ENCODE measurements around the gene WNT3A.

The WNT3A gene

GRCh38 chr1:228037401-228038386, 30.9 kb downstream of the WNT3A start:
- Histone ChIP-seq H4K20me1 (ENCODE audit: insufficient read depth, low read length) (no peaks in the 10 kb centered on the region), H3K79me2 (ENCODE audit: low read length) (no peaks in the 10 kb centered on the region), H3K9ac (ENCODE audit: low read length) (peak overlapping the region; percentile 4; the same call in 1 of the 2 replicates), H3K4me3 (ENCODE audit: low read length) (peak overlapping the region; percentile 71), H3K36me3 (replicated peaks; ENCODE audit: low read depth, low read length) (no peaks in the 10 kb centered on the region), H3K4me2 (ENCODE audit: low read length) (peak overlapping the region; percentile 70), H3K27ac (ENCODE audit: low read length) (no peak overlapping the region), H2AFZ (ENCODE audit: low read depth, low read length) (0 out of 2 replicates have a peak overlapping the region, but pooled peaks have one; percentile 49), H3K4me1 (ENCODE audit: low read length) (0 out of 2 replicates have a peak, but pooled peaks cover 4% of the 10 kb centered on the region), H3K27me3 (ENCODE audit: low read depth, low read length) (peaks cover 27% of the 10 kb centered on the region), H3K9me3 (ENCODE audit: insufficient read depth, low read length) (no peaks in the 10 kb centered on the region)
- TF ChIP-seq EZH2phosphoT487 (IDR thresholded peaks at IDR 0.05; ENCODE audit: low read depth) (no peak), CTCF (IDR thresholded peaks at IDR 0.05; ENCODE audit: low read depth, low read length) (no peak)

- Histone ChIP-seq H2AFZ (ENCODE audit: low read depth, low read length) (no peak overlapping the region), H3K27ac (ENCODE audit: low read length) (no peak overlapping the region), H3K4me2 (ENCODE audit: low read length) (peak overlapping the region; percentile 70), H3K27me3 (ENCODE audit: low read depth, low read length) (peaks cover 28% of the 10 kb centered on the region), H4K20me1 (ENCODE audit: insufficient read depth, low read length) (no peaks in the 10 kb centered on the region), H3K9ac (ENCODE audit: low read length) (no peak overlapping the region), H3K4me3 (ENCODE audit: low read length) (peak overlapping the region; percentile 71), H3K79me2 (ENCODE audit: low read length) (no peaks in the 10 kb centered on the region), H3K36me3 (replicated peaks; ENCODE audit: low read depth, low read length) (no peaks in the 10 kb centered on the region), H3K4me1 (ENCODE audit: low read length) (0 out of 2 replicates have a peak, but pooled peaks cover 4% of the 10 kb centered on the region), H3K9me3 (ENCODE audit: insufficient read depth, low read length) (no peaks in the 10 kb centered on the region)
- TF ChIP-seq CTCF (IDR thresholded peaks at IDR 0.05; ENCODE audit: low read depth, low read length) (no peak), EZH2phosphoT487 (IDR thresholded peaks at IDR 0.05; ENCODE audit: low read depth) (no peak)
Observed at GRCh38 chr1:228038387-228039005, 31.7 kb downstream of the WNT3A start.

- Histone ChIP-seq H3K9ac (ENCODE audit: low read length) (no peak overlapping the region), H3K27me3 (ENCODE audit: low read depth, low read length) (peaks cover 28% of the 10 kb centered on the region), H3K79me2 (ENCODE audit: low read length) (no peaks in the 10 kb centered on the region), H3K36me3 (replicated peaks; ENCODE audit: low read depth, low read length) (no peaks in the 10 kb centered on the region), H3K4me3 (ENCODE audit: low read length) (no peak overlapping the region), H2AFZ (ENCODE audit: low read depth, low read length) (no peak overlapping the region), H3K27ac (ENCODE audit: low read length) (no peak overlapping the region), H3K9me3 (ENCODE audit: insufficient read depth, low read length) (no peaks in the 10 kb centered on the region), H3K4me1 (ENCODE audit: low read length) (0 out of 2 replicates have a peak, but pooled peaks cover 4% of the 10 kb centered on the region), H3K4me2 (ENCODE audit: low read length) (no peak overlapping the region), H4K20me1 (ENCODE audit: insufficient read depth, low read length) (no peaks in the 10 kb centered on the region)
- TF ChIP-seq EZH2phosphoT487 (IDR thresholded peaks at IDR 0.05; ENCODE audit: low read depth) (no peak), CTCF (IDR thresholded peaks at IDR 0.05; ENCODE audit: low read depth, low read length) (no peak)
Observed at GRCh38 chr1:228039006-228039903, 32.5 kb downstream of the WNT3A start.
